Right renal cortex interstitium (tissue), 3 donors: ENCODE measurements around the gene RNF214. TPM values are rescaled to one million over a fixed set of nuclear protein-coding genes. Genes with fewer than 3 reads are reported as not detected.

Source experiments
- DNase-seq, 3 donors: peaks; one replicate each; pipeline ENCODE4 v3.0.0-alpha.2; 2013; ENCODE audit warnings: low read depth in 3 of 3, low spot score in 2 of 3
- polyA plus RNA-seq, 3 donors: library from polyadenylated mRNA; unstranded; fragments of 120-200 nt; gene quantifications; one replicate each; pipeline ENCODE4 v1.2.1, GENCODE V29; 2013; ENCODE audit not compliant: insufficient read length in 3 of 3

RNF214 gene
- polyA plus RNA-seq, 3 donors = 29.7 to 33.1 (median 31.7) TPM

DNA sequence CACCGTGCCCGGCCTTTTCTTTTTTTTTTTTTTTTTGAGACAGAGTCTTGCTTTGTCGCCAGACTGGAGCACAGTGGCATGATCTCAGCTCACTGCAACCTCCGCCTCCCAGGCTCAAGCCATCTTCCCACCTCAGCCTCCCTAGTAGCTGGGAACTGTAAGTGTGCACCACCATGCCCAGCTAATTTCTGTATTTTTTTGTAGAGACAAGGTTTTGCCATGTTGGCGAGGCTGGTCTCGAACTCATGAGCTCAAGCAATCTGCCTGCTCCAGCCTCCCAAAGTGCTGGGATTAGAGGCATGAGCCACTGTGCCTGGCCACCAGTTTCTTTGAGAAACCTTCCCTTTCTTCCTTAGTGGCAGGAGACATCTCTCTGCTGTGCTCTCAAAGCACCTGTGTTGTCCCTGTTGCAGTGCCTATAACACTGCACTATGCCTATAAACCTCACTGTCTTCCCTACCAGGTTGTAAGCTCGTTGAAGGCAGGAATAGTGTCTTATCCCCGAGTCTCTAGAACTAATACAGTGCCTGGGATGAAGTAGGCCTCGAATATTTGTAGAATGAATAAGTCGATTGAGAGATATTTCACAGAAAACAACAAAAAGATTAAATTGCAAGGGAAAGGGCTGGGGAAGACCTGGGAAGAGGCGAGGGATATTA lies 19.6 kb upstream of the RNF214 start:
- DNase-seq = no peak

DNA sequence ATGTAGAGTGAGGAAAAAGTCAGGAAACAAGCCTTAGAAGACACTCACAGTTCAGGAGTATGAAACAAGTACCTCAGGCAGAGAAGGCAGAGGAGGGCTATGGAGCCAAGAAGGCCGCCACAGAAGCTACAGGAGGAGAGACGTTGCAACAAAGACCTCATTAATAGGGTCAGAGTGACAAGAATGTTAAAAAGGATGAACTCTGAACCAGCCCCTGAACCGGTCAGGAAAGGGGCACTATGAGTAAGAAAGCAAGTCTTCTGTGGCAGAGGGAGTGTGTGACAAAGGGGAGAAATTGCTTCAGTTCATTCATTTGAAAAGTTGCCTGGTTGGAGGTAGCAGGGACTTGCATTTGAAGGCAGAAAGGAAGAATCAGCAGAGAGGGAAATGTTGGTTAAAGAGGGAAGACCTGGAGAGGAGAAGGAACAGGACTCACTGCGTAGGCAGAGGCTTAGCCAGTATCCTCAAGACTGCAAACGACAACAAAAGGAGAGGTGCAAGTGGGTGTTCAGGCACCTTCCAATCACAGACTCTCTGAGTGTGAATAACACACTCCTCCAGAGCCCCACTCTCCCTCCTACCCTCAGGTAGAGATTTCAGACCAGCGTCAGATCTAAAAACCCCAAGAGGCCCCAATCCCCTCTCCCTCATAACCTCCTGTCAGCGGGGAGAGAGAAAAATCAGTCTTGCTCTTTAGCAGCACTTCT lies 17.9 kb upstream of the RNF214 start:
- DNase-seq = no peak

DNA sequence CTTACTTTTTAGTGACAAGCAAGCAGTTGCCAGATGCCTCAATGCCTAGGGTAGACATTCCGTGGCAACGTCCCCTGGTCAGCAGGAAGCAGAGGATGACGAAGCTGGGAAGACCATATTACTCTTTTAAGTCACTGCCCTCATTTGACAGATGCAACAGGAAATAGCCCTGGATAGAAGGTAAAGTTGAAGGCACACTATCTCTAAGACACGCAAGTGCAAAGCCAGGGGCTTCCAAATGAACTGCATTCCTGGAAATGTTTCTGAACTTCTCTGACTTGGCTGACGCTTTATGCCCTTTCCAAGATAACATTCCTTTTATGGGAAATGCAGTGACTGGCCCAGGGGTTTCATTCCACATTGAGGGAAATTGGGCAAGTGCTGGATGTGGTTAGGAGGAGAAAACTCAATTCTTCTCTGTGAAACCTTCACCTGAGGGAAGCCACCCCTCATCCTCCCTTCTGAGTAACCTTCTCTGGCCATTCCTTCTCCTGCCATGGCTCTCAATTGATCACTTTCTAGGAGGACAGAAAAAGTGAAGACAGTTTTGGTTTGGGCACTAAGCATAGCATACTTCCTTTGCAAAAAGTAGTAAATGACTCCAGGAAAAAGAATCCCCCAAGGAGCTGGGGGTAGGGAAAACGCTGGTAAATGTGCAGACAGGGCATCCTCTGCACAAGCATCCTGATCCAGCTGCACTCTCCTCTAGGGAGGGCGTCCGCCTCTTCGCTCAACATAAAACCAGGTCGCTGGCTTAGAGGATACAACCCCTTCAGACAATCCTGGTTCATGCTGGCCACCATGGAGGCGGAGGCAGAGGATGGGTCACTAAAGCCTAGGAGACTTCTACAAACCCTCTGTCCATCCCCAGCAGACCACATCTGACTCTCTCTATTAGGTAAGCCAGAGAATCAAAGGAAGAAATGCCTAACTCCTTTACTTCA lies 15.1 kb upstream of the RNF214 start:
- no peak for DNase-seq

DNA sequence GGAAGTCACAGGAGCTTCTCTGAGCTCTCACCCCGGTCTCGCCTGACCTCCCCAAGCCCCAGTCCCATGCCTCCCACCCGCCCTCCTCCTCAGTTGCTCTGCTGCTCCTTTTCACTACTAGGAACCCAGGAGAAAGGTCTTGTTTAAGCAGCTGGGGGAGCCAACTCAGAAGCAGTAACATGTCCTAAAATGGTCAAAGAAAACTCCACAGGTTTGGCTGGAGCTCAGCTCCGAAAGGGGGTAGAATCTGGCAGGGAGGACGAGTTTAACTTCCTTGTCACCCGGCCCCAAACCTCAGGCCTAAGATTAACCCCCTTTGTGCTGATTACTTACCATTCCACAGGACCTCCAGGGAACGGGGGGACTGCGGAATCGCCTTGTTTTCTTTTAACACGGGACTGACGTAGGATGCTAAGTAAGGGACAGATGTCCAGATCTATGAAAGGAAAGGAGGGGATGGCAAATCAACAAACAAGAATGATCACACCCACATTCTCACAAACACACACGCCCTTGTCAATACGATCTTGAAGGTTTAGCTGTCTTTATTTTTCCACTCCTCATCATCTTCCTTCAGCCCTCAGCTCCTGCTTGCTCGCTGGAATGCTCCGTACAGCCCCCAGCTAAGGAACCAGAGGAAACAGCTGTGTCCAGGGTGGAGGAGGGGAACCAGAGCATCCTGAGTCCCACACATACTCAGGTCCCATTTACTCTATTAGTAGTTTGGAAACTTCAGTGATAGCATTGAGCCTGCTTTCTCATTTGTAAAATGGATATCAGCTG lies 14.1 kb upstream of the RNF214 start:
- DNase-seq = no peak

DNA sequence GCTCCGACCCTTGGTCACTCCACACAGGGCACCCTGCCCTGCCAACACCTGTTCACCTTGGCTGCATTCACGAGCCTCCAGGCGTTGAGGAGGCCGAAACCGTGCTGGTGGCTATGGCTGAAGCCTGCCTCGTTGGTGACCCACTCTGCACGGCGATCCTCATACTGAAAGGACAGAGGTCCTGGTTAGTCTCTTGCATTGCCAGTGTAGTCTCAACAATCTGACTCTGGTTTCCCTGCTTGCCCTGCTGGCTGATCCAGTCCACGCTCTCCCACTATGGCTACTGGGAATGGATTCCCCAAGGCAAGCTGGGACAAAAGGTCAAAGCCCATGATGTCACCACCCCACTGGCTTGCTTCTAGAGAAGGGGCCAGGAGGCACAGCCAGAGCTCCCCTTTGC lies 13.5 kb upstream of the RNF214 start:
- DNase-seq = no peak

DNA sequence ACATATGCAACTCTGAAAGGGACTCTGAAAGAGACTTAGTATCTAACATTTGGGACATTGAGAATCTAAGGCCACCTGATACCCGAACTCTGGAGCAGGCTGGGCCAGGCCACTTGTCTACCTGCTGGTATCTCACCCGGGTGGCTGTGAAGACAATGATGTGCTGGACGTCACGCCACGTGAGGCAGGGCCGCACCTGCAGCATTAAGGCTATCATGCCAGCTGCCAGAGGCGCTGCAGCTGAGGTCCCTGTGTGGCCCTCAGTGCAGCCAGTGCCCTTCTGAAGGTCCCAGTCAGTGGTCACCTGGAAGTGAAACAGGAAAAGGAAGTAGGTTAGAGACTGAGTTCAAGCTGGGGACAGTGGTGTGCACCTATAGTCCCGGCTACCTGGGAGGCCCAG lies 13.0 kb upstream of the RNF214 start:
- no peak for DNase-seq

DNA sequence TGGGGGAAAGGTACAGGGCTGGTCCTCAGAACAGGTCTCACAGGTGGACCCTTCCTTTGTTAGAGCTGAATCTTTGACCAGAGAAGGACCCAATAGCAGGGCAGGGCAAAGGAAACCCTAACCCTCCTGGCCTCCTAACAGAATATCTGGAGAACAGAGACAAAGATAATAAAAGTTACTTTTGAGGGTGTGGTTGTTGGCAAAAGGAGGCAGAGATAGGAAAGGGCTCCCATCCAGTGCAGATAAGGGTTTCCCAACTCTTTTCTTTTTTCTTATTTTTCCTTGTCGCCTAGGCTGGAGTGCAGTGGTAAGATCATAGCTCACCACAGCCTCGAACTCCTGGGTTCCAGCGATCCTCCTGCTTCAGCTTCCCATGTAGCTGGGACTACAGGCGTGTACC lies 12.5 kb upstream of the RNF214 start:
- DNase-seq = no peak

DNA sequence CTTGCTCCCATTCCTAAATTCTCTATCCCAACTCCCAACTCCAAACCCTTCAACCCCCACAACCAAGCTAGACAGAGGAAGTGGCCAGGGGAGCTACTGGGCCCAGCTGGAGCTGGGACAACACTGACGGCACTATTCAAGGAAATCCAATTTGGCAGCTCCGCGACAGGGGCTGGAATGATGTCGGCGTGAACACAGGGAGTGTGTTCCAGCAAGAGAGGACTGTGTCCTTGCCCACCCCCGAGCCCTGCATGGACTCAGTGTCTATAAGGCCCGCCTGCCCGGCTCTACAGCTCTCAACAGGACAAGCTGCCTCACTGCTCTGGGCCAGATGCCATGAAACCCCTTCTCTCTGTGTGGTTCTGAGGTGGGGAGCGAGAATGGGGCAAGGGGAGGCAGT lies 11.9 kb upstream of the RNF214 start:
- DNase-seq = no peak

DNA sequence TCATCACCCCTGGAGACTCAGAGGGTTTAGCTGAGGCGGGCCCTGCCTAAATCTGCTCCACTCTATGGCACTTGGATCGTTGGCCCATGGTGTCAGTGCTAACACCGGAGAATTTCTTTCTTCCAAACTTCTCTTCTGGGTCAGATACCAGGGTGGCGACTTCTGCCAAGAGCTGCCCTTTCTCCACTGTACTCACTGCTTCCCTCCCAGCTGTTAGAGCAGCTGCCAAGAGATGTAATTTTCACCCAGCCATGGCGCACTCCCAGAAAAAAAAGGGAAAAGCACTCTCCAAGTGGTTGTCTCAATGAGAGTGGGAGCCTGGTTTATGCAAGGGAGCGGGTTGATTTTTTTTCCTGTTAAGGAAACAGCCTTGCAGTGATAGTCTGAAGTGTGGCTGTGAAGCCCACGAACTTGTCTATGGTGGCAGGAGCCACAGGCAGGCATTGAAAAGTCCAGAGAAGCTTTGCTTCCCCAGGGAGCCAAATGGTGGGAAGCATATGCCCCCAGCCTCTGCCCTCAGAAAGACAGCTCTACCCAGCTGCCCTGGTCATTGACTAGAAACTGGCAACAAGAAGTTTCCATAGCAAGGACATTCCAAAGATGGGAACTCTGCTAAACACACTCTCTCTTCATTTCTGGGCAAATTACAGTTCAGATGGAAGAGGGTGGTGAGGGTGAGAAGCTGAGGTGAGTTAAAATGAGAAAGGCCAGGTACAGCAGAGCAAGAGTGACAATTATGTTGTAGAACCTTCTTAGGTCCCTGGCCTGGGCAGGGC lies 11.3 kb upstream of the RNF214 start:
- DNase-seq = no peak

DNA sequence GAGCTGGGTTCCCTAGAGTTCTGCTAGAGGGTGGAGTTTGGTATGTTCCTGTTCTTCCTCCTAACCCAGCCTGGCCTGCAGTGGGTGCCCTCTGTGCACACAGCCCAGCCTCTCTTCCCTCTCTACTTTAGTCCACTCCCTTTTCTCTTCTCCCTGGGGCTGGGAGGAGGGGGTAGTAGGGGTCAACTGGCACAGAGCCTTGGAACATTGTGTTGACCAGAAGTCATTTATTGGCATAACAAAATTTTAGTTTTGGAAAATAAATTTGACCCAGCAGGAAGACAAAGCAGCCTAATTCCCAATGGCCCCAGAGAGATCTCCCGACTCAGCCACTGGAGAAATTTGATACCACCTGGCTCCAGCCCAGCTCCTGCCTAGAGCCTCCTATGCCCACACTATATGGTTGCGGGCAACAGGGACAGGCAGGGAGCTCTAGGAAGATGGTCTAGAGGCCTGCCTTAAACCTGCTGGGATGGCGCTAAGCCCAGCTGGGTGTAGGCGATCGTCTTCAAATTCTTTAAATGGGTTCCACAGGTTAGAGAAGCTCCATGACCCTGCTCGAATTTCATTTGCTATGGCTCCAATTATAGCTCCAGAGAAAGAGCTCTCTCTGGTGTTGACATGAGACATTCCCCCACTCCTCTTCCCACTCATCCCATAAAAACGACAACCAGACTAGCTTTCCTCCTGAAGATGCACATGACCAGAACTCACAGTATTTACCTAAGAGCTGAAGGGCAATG lies 10.5 kb upstream of the RNF214 start:
- DNase-seq = no peak

DNA sequence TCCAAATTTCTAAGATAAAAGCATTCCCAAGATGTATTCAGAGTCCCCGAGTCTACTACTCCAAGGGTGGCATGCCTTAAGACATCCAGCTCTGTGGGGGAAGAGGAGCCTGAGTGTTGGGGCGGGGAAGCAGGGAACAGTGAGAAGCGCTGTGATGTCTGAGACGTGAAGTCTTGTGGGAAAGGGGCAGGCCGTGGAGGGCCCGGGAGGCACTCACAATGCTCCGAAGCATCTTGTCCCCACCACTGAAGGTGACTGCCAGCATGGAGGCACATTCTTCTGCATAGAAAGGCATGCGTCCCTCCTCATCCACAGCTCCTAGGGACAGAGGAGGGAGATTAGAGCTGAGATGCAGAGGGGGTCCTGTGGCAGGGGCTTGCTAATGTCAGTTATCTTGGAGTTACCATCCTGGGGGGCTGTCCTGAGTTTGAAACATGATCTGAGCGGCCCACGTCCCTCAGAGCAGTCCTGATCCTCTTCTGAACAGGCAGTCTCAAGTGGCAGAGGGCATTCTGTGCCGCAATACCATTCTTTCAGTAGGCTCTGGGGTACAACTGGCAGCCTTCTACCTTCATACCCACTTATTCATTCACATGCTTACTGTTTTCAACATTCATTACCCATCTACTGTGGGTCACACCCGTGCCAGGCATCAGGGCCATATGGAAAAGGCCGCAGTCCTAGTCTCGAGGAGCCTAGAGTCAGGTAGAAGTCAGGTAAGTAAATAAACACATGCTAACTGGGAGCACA lies 9.3 kb upstream of the RNF214 start:
- DNase-seq = no peak

DNA sequence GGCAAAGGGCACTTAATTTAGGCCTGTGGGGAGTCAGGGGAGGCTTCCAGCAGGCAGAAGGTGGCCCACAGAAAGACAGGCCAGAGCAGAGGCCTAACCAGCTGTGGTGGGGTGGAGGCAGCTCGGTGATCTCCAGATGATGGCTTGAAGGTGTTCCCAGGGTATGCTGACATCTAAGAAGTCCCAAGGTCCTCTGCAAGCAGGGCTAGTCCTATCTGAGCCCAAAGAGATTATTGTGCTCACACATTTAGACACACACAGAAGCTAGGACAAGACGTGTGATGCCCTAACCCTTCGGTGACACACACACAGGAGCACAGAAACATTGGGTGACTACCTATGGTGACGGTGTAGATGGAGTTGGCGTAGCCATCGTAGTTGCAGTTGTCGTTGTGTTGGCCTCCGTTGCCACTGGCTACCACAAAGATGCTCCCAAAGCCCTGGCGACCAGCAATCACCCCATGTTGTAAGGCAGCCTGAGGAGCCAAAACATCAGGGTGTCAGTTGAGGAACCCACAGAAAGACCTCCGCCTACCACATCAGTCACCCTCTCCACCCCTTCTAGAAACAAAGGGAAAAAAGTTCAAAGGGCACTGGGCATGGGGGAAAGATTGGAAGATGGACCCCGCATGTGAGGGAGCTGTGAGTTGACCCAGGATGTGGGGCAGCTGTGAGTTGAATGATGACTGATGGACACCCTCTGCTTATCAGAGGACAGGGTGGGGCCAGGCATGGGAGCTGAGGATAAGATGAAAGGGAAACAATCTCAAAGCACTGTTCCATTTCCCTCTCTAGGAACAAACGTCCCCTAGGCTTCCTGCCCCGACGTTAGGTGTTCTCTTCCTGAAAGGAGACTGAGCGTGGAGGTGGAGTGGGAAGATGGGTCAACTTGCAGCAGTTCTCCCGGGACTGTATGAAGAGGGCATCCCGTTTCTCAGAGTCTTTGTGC lies 8.5 kb upstream of the RNF214 start:
- no peak for DNase-seq

DNA sequence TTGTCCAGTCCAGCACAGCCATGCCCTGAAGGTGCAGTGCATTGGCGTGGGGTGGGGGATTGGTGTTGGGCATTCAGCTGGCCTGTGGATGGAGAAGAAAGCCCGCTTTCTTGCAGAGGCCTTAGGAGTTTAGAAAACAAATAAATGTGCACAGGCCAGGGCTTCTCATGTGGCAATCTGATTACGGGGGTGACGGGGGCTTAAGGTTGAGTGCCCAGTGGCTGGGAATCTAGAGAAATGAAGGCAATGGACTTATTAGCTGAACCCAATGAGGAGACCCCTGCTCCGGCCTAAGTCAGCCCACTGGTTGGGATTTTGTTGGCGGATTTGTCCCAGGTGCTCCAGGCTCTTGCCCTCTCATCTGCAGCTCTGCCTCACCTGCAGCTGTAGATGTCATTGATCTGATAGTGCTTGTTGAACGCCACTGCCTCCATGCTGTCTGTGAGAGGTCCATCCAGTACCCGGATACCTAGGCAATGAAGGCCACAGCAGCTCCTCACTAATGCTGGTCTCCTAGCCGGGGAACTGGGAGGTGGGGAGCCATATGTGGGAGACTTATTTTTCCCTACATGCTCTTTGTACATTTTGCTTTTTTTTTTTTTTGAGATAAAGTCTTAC lies 6.8 kb upstream of the RNF214 start:
- DNase-seq = no peak

DNA sequence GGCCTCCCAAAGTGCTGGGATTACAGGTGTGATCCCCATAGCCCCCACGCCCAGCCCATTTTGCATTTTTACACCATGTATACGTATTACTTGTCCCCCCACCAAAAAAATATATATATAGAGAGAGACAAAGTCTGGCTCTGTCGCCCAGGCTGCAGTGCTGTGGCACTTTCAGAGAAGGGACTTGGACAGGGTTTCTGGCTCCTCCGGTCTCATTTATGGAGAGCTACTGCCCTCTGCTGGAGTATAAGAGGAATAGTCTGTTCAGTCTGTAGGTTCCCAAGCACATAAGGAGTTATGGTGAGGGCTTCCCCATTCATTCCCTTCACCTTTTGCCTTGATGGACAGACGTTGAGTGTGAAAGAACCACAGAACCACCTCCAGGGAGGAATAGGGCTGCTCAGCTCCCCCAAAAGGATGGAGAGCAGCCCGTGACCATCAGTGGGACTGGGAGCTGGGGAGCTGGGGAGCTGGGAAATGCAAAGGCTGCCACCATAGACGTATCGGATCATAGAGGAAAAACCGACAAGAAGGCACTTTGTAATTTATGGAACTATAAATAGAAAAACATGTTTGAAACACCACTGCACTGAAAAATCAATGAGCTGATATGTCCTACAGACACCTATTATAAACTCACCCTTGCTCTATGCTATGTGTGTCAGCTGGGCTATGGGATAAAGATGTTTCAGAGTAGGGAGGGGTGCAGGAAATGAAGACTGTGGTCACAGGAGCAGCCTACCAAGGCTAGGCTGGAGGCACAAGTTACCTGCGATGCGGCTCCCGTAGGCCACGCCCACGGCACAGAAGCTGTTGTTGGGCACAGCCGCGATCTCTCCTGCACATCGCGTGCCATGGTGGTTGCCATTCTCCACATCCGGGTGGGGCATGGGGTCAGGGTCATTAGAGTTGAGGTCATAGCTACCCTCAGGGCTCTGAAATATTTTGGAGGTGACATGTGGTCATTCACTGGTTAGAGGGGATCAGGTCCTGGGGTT lies 5.8 kb upstream of the RNF214 start:
- peak in 2 of 3 donors; percentile 70 to 75 for DNase-seq

DNA sequence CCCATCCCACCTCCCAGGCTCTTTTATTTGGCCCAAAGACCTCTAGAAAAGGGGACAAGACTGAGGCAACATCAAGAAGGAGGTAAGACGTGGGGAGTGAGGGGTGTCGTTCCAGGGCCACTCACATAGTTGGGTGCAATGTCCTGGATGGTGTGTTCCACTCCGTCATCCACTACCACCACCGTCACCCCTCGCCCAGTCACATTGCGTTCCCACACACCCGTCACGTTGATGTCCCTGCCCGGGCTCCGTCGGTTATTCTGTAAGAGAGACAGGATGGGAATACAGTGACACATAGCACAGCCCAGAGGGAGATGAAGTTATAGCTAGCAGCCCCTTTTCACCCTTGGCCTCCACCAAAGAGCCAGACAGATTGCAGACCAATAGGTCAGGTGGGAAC lies 4.4 kb upstream of the RNF214 start:
- no peak for DNase-seq

DNA sequence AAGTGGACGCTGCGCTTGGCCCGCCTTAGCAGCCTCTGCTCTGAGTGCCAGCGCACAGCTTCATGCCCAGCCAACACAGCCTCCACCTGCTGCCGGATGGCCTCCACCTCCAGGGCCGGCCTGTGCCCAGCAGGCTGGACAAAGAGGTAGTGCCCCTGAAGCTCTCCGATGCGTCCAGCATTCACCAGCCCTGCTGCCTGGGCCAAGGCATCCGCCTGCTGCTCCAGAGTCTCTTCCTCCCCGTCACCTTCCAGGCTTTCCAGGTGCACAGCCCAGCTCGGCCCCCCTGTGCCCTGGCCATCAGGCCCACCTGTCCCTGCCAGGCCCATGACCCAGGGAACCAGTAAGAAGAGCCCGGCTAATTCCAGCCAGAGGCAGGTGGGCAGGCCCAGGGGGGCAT lies 3.1 kb upstream of the RNF214 start:
- DNase-seq = no peak
